Pancreas (tissue), 10 donors: ENCODE data around the gene PPARA. TPM values are rescaled to one million over a fixed set of nuclear protein-coding genes. Genes with fewer than 3 reads are reported as not detected.

Experiments
- ATAC-seq, 4 donors: fragments of 200-7000 bp; cut with Tn5 transposase; one replicate each; pipeline versions ENCODE4 v1.8.0 to v1.9.1; 2020; ENCODE audit warnings: mild to moderate bottlenecking in 4 of 4, moderate library complexity in 4 of 4
- DNase-seq, 6 donors: peaks; one replicate each; pipeline ENCODE4 v3.0.0-alpha.2; 2020
- FAIRE-seq: peaks from 2 replicates; lab custom pipeline; 2012; peaks lifted over from hg19 to GRCh38; lab: Jason Lieb, UNC
- H3K27ac ChIP-seq, 4 donors: fragments of 200-600 bp; sonication (generic); 1 replicate in 3 of 4; 2 replicates in 1 of 4; pipeline versions ENCODE4 v1.5.0 to v1.8.0; 2020
- H3K27me3 ChIP-seq, 4 donors: fragments of 200-600 bp; one replicate each; pipeline ENCODE4 v1.8.0; 2021
- H3K36me3 ChIP-seq, 3 donors: fragments of 200-600 bp; sonication (generic) in 1 of 3; one replicate each; pipeline versions ENCODE4 v1.5.0 to v1.8.0; 2020 to 2021
- H3K4me1 ChIP-seq, 3 donors: fragments of 200-600 bp; one replicate each; pipeline ENCODE4 v1.8.0; 2021
- H3K4me3 ChIP-seq, 4 donors: fragments of 200-600 bp; sonication (generic) in 2 of 4; one replicate each; pipeline versions ENCODE4 v1.5.0 to v1.8.0; 2020 to 2021
- H3K9me3 ChIP-seq, 4 donors: fragments of 200-600 bp; one replicate each; pipeline ENCODE4 v1.8.0; 2021
- CTCF ChIP-seq, 4 donors: fragments of 200-600 bp; sonication (generic) in 3 of 4; IDR thresholded peaks; one replicate each; pipeline versions ENCODE4 v1.5.0 to v1.8.0; 2021; ENCODE audit warnings: antibody characterized with exemption in 4 of 4
- WGBS, 2 donors: extraction: QIAGEN DNeasy Blood & Tissue Kit; methylation state at CpG; one replicate each; pipeline ENCODE4 v1.1.7; 2013; 5-methylcytosine and 5-hydroxymethylcytosine counted together
- intact Hi-C, 3 donors: fragments of 100-400 bp; cut with DNase I; formaldehyde crosslinking; loops; one replicate each; pipeline versions ENCODE4 v1.11.1 to v1.14.2; 2022
- polyA plus RNA-seq, 2 donors: library from polyadenylated mRNA; stranded (reverse); fragments of 200-250 nt; gene quantifications; one replicate each; pipeline ENCODE4 v1.2.3, GENCODE V29; 2013
- total RNA-seq, 6 donors: library from RNA; stranded (reverse); fragmentation: NEBNext Ultra II Directional in 4 of 6; extraction: Animal tissue kit (Norgen Biotek cat#: 25700) in 4 of 6; gene quantifications; one replicate each; pipeline versions ENCODE4 v1.2.1 to v1.2.4, GENCODE V29; 2021 to 2023
- donor health status: healthy with polysubstance abuse.
- donor health status: DM: no; HTN: no; CAD: no; lungs with moderate emphysema.
- donor health status: DM: no; HTN: no; CAD: no.
- donor health status: control.
- donor health status: control.
- donor health status: Bipolar disorder and iron deficiency.
- donor health status: DM: yes; HTN: yes; CAD: no.
- donor health status: DM: no; HTN: no; CAD: no.
- donor health status: DM: no; HTN: no; CAD: no.
- donor health status: DM: yes; HTN: yes; CAD: no.

The PPARA gene
- total and polyA plus RNA-seq, 8 donors = 4.1 to 24.5 (median 14.7) TPM

- WGBS, 2 donors = 18 to 20% methylated on average over 19 of the region's 19 CpGs
- intact Hi-C loops = no loop called here
- Histone ChIP-seq H3K27me3 (no peaks in the 10 kb centered on the region), H3K4me3 (peak overlapping the region in 1 of 4 donors; percentile 2), H3K27ac (peak overlapping the region; percentile 89 to 94 (median 91)), H3K9me3 (no peaks in the 10 kb centered on the region), H3K36me3 (peaks cover 0 to 40% (median 28%) of the 10 kb centered on the region in 3 donors), H3K4me1 (peaks cover 71 to 83% (median 81%) of the 10 kb centered on the region in 3 donors)
- FAIRE-seq = no peak
- no peak for TF ChIP-seq CTCF (IDR thresholded peaks at IDR 0.05)
- peak in 1 of 4 donors; percentile 1 for ATAC-seq
- peak in 1 of 6 donors; percentile 55 for DNase-seq
Measured at GRCh38 chr22:46106279-46107022, 43.9 kb upstream of the PPARA start.

GRCh38 chr22:46107089-46107664, 43.1 kb upstream of the PPARA start:
- no peak for TF ChIP-seq CTCF (IDR thresholded peaks at IDR 0.05)
- H3K4me3 ChIP-seq = peak overlapping the region in 1 of 4 donors; percentile 20
- ATAC-seq = peak; percentile 59 to 70 (median 64)

GRCh38 chr22:46107753-46108563, 42.4 kb upstream of the PPARA start:
- Histone ChIP-seq H3K9me3 (no peaks in the 10 kb centered on the region), H3K36me3 (peaks cover 0 to 39% (median 26%) of the 10 kb centered on the region in 3 donors), H3K27ac (peak overlapping the region; percentile 89 to 94 (median 91)), H3K27me3 (no peaks in the 10 kb centered on the region), H3K4me1 (peaks cover 70 to 76% (median 71%) of the 10 kb centered on the region in 3 donors), H3K4me3 (peak overlapping the region in 1 of 4 donors; percentile 20)
- DNase-seq = peak in 2 of 6 donors; percentile 55 to 63
- TF ChIP-seq CTCF (IDR thresholded peaks at IDR 0.05) = no peak
- ATAC-seq = no peak
- no peak for FAIRE-seq
- intact Hi-C loops = no loop called here
- WGBS, 2 donors = 38 to 41% methylated on average over 22 of the region's 22 CpGs

More at GRCh38 chr22:46107089-46107664, 43.1 kb upstream of the PPARA start:
- intact Hi-C loops = no loop called here
- H3K4me1 ChIP-seq = peaks cover 71 to 78% (median 76%) of the 10 kb centered on the region in 3 donors
- no peaks in the 10 kb centered on the region for H3K27me3 ChIP-seq
- 7 to 9% methylated on average over 32 to 35 of the region's 35 CpGs for WGBS, 2 donors
- DNase-seq (peak; percentile 90 to 97 (median 93)), FAIRE-seq (no peak)
- peaks cover 0 to 39% (median 22%) of the 10 kb centered on the region in 3 donors for H3K36me3 ChIP-seq
- peak overlapping the region; percentile 89 to 94 (median 91) for H3K27ac ChIP-seq
- H3K9me3 ChIP-seq = no peaks in the 10 kb centered on the region

- intact Hi-C loops = no loop called here
- DNase-seq = peak; percentile 72 to 90 (median 78)
- peak overlapping the region; percentile 89 to 94 (median 91) for H3K27ac ChIP-seq
Measured at GRCh38 chr22:46108564-46109473, 41.5 kb upstream of the PPARA start.

More at GRCh38 chr22:46108564-46109473, 41.5 kb upstream of the PPARA start:
- FAIRE-seq = no peak
- H3K27me3 ChIP-seq = no peaks in the 10 kb centered on the region
- no peak for TF ChIP-seq CTCF (IDR thresholded peaks at IDR 0.05)
- no peak overlapping the region for H3K4me3 ChIP-seq
- no peaks in the 10 kb centered on the region for H3K9me3 ChIP-seq
- peaks cover 0 to 39% (median 30%) of the 10 kb centered on the region in 3 donors for H3K36me3 ChIP-seq
- 30 to 32% methylated on average over 20 of the region's 20 CpGs for WGBS, 2 donors
- peak; percentile 11 to 38 (median 26) for ATAC-seq
- peaks cover 61 to 68% (median 62%) of the 10 kb centered on the region in 3 donors for H3K4me1 ChIP-seq
